ELF-1 (cell line): ENCODE measurements around the gene KCTD19.
"Not testable (repeated sequence)": the region's sequence is repeated elsewhere in the genome, so short reads cannot be mapped to it uniquely, and the experiment has no call there.

ENCODE experiments used
- DNase-seq: peaks from one replicate; pipeline ENCODE4 v3.0.0-alpha.2; 2016; ENCODE audit warnings: low read depth, low spot score

Gene KCTD19

GRCh38 chr16:67326472-67327309 is at the start of gene KCTD19, which contains the start of gene LRRC36:
KCTD19 (minus strand) TSS chr16:67326741; CDS start chr16:67326707, 34 bp downstream.
LRRC36 (plus strand) TSS chr16:67326815; CDS start chr16:67326863, 48 bp downstream.
- DNase-seq: peak; percentile 97

GRCh38 chr16:67376012-67376411 is 49.5 kb upstream of the KCTD19 start:
- DNase-seq: not testable (repeated sequence)

- no peak for DNase-seq
Observed at GRCh38 chr16:67372664-67373063, 46.1 kb upstream of the KCTD19 start.

GRCh38 chr16:67370661-67371060 is 44.1 kb upstream of the KCTD19 start:
- DNase-seq: no peak

- DNase-seq: no peak
Observed at GRCh38 chr16:67364600-67365235, 38.2 kb upstream of the KCTD19 start.

GRCh38 chr16:67361038-67361437 is 34.5 kb upstream of the KCTD19 start:
- no peak for DNase-seq

- DNase-seq: not testable (repeated sequence)
Observed at GRCh38 chr16:67359540-67360269, 33.2 kb upstream of the KCTD19 start.

- no peak for DNase-seq
Observed at GRCh38 chr16:67357561-67357960, 31.0 kb upstream of the KCTD19 start.

GRCh38 chr16:67356396-67356795 is 29.9 kb upstream of the KCTD19 start:
- no peak for DNase-seq

- not testable (repeated sequence) for DNase-seq
Observed at GRCh38 chr16:67352463-67352862, 25.9 kb upstream of the KCTD19 start.

GRCh38 chr16:67350324-67350723 is 23.8 kb upstream of the KCTD19 start:
- DNase-seq: no peak

- no peak for DNase-seq
Observed at GRCh38 chr16:67349172-67349571, 22.6 kb upstream of the KCTD19 start.

- no peak for DNase-seq
Observed at GRCh38 chr16:67346341-67346740, 19.8 kb upstream of the KCTD19 start.

GRCh38 chr16:67345401-67345800 is 18.9 kb upstream of the KCTD19 start:
- no peak for DNase-seq

- no peak for DNase-seq
Observed at GRCh38 chr16:67342616-67343015, 16.1 kb upstream of the KCTD19 start.

- DNase-seq: no peak
Observed at GRCh38 chr16:67341250-67341649, 14.7 kb upstream of the KCTD19 start.

GRCh38 chr16:67339453-67339852 is 12.9 kb upstream of the KCTD19 start:
- DNase-seq: no peak

- no peak for DNase-seq
Observed at GRCh38 chr16:67336648-67337047, 10.1 kb upstream of the KCTD19 start.

GRCh38 chr16:67336116-67336515 is 9.6 kb upstream of the KCTD19 start:
- no peak for DNase-seq

GRCh38 chr16:67333315-67333714 is 6.8 kb upstream of the KCTD19 start:
- DNase-seq: no peak

- DNase-seq: no peak
Observed at GRCh38 chr16:67329901-67330300, 3.4 kb upstream of the KCTD19 start.

- DNase-seq: no peak
Observed at GRCh38 chr16:67327743-67328142, 1.2 kb upstream of the KCTD19 start.
